Loucy (cell line): ENCODE results near the gene ATP5PD.

Source experiments
- EZH2phosphoT487 ChIP-seq: fragments of 200-600 bp; IDR thresholded peaks from 2 replicates; pipeline ENCODE4 v1.6.1; 2018; ENCODE audit warnings: antibody characterized with exemption, mild to moderate bottlenecking, moderate library complexity, borderline replicate concordance
- TF ChIP-seq, protein P1 (sequence below): fragments of 200-600 bp; sonication (generic); conservative IDR thresholded peaks from 2 replicates; pipeline ENCODE4 v1.5.1; 2014; ENCODE audit warnings: mild to moderate bottlenecking, antibody characterized with exemption, low read length

- TF ChIP-seq, protein P1, sequence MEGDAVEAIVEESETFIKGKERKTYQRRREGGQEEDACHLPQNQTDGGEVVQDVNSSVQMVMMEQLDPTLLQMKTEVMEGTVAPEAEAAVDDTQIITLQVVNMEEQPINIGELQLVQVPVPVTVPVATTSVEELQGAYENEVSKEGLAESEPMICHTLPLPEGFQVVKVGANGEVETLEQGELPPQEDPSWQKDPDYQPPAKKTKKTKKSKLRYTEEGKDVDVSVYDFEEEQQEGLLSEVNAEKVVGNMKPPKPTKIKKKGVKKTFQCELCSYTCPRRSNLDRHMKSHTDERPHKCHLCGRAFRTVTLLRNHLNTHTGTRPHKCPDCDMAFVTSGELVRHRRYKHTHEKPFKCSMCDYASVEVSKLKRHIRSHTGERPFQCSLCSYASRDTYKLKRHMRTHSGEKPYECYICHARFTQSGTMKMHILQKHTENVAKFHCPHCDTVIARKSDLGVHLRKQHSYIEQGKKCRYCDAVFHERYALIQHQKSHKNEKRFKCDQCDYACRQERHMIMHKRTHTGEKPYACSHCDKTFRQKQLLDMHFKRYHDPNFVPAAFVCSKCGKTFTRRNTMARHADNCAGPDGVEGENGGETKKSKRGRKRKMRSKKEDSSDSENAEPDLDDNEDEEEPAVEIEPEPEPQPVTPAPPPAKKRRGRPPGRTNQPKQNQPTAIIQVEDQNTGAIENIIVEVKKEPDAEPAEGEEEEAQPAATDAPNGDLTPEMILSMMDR: no peak
- TF ChIP-seq EZH2phosphoT487: no peak
These were observed 41.0 kb upstream of the ATP5PD start, which contains the start of gene SLC16A5 for GRCh38 chr17:75087558-75088453.
